ENCODE results near the gene DNAJC30.
"Not testable (repeated sequence)": the region's sequence is repeated elsewhere in the genome, so short reads cannot be mapped to it uniquely, and the experiment has no call there.

DNA sequence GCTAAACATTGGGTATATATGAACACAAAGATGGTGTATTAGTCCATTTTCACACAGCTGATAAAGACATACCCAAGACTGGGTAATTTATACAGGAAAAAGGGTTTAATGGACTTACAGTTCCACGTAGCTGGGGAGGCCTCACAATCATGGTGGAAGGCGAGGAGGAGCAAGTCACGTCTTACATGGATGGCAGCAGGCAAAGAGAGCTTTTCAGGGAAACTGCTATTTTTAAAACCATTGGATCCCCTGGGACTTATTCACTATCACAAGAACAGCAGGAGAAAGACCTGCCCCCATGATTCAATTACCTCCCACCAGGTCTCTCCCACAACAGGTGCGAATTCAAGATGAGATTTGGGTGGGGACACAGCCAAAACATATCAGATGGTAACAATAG, 27.9 kb downstream of the DNAJC30 start:
- TF ChIP-seq, protein P1, sequence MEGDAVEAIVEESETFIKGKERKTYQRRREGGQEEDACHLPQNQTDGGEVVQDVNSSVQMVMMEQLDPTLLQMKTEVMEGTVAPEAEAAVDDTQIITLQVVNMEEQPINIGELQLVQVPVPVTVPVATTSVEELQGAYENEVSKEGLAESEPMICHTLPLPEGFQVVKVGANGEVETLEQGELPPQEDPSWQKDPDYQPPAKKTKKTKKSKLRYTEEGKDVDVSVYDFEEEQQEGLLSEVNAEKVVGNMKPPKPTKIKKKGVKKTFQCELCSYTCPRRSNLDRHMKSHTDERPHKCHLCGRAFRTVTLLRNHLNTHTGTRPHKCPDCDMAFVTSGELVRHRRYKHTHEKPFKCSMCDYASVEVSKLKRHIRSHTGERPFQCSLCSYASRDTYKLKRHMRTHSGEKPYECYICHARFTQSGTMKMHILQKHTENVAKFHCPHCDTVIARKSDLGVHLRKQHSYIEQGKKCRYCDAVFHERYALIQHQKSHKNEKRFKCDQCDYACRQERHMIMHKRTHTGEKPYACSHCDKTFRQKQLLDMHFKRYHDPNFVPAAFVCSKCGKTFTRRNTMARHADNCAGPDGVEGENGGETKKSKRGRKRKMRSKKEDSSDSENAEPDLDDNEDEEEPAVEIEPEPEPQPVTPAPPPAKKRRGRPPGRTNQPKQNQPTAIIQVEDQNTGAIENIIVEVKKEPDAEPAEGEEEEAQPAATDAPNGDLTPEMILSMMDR (IDR thresholded peaks at IDR 0.05): not testable (repeated sequence)
- TF ChIP-seq POLR2A (IDR thresholded peaks at IDR 0.05): not testable (repeated sequence)
